Spleen (tissue), 11 donors: ENCODE measurements around the gene DCAF5. TPM values are rescaled to one million over a fixed set of nuclear protein-coding genes. Genes with fewer than 3 reads are reported as not detected.
A peak's percentile ranks its signal among the peaks of the same experiment; 100 is the strongest.

Source experiments
- DNase-seq: peaks from one replicate; pipeline ENCODE4 v3.0.0-alpha.2; 2020
- H3K27ac ChIP-seq, 8 donors: fragments of 200-600 bp; sonication (generic) in 7 of 8; 1 replicate in 4 of 8; 2 replicates in 4 of 8; pipeline versions ENCODE4 v1.5.0 to v1.8.0; 2016 to 2021; ENCODE audit warnings: inconsistent platforms in 4 of 8, mild to moderate bottlenecking in 4 of 8, moderate library complexity in 1 of 8
- H3K27me3 ChIP-seq, 7 donors: fragments of 200-600 bp; sonication (generic) in 6 of 7; replicated peaks in 1 of 7; 1 replicate in 4 of 7; 2 replicates in 3 of 7; pipeline versions ENCODE4 v1.5.0 to v1.8.0; 2016 to 2021; ENCODE audit warnings: inconsistent platforms in 3 of 7, mild to moderate bottlenecking in 1 of 7
- H3K36me3 ChIP-seq, 6 donors: fragments of 200-600 bp; sonication (generic) in 5 of 6; 1 replicate in 4 of 6; 2 replicates in 2 of 6; pipeline versions ENCODE4 v1.5.0 to v1.8.0; 2016 to 2021; ENCODE audit warnings: inconsistent platforms in 2 of 6
- H3K4me1 ChIP-seq, 6 donors: fragments of 200-600 bp; sonication (generic) in 5 of 6; 1 replicate in 3 of 6; 2 replicates in 3 of 6; pipeline versions ENCODE4 v1.5.0 to v1.8.0; 2016 to 2021; ENCODE audit warnings: inconsistent platforms in 3 of 6
- H3K4me3 ChIP-seq, 8 donors: fragments of 200-600 bp; sonication (generic) in 7 of 8; 1 replicate in 4 of 8; 2 replicates in 4 of 8; pipeline versions ENCODE4 v1.5.0 to v1.8.0; 2016 to 2021; ENCODE audit warnings: inconsistent platforms in 4 of 8, mild to moderate bottlenecking in 4 of 8, moderate library complexity in 2 of 8
- H3K9me3 ChIP-seq, 8 donors: fragments of 200-600 bp; sonication (generic) in 7 of 8; 1 replicate in 4 of 8; 2 replicates in 4 of 8; pipeline versions ENCODE4 v1.5.0 to v1.8.0; 2016 to 2021; ENCODE audit warnings: inconsistent platforms in 4 of 8
- POLR2A ChIP-seq, 3 donors: fragments of 450-650 bp; IDR thresholded peaks; one replicate each; pipeline ENCODE4 v1.5.1; 2017; ENCODE audit warnings: antibody characterized with exemption in 3 of 3, mild to moderate bottlenecking in 1 of 3
- POLR2AphosphoS5 ChIP-seq, 3 donors: sonication (generic); formaldehyde crosslinking; IDR thresholded peaks; one replicate each; pipeline ENCODE4 v1.5.1; 2017; ENCODE audit warnings: antibody characterized with exemption in 3 of 3
- WGBS, 5 donors: extraction: QIAGEN DNeasy Blood & Tissue Kit in 3 of 5; methylation state at CpG; one replicate each; pipeline versions ENCODE4 v1.1.5 to v1.1.7; 2013 to 2018; 5-methylcytosine and 5-hydroxymethylcytosine counted together
- intact Hi-C: fragments of 100-400 bp; cut with DNase I; formaldehyde crosslinking; loops from one replicate; pipeline ENCODE4 v1.15.0; 2023; ENCODE audit warnings: low total_unique reads
- polyA plus RNA-seq, 3 donors: library from polyadenylated mRNA; stranded (reverse); fragments of 200-250 nt; gene quantifications; one replicate each; pipeline ENCODE4 v1.2.1, GENCODE V29; 2013
- total RNA-seq, 7 donors: library from RNA; depleted of rRNA in 3 of 7; stranded (reverse); fragments of >200 nt in 3 of 7; fragmentation: NEBNext Ultra II Directional in 4 of 7; extraction: Animal tissue kit (Norgen Biotek cat#: 25700) in 4 of 7; gene quantifications; one replicate each; pipeline versions ENCODE4 v1.1.0 to v1.2.1, GENCODE V29; 2016 to 2021
- TF ChIP-seq, protein P1 (sequence below), 11 experiments: fragments of 200-600 bp in 7 of 11; fragments of 450-650 bp in 4 of 11; sonication (generic) in 4 of 11; IDR thresholded peaks in 8 of 11; conservative IDR thresholded peaks in 3 of 11; 1 replicate in 7 of 11; 2 replicates in 4 of 11; pipeline versions ENCODE4 v1.4.0 to v1.8.0; 2016 to 2021; ENCODE audit warnings: antibody characterized with exemption in 11 of 11, inconsistent platforms in 4 of 11, mild to moderate bottlenecking in 1 of 11
- donor health status: healthy with polysubstance abuse.
- donor health status: DM: no; HTN: no; CAD: no; lungs with moderate emphysema.
- donor health status: DM: no; HTN: no; CAD: no.
- donor health status: Bipolar disorder and iron deficiency.
- donor health status: healthy.
- donor health status: DM: no; HTN: no; CAD: no.
- donor health status: DM: yes; HTN: yes; CAD: no.

DCAF5 gene
- total and polyA plus RNA-seq, 10 donors, result 10.3 to 60.6 (median 44.1) TPM

DNA sequence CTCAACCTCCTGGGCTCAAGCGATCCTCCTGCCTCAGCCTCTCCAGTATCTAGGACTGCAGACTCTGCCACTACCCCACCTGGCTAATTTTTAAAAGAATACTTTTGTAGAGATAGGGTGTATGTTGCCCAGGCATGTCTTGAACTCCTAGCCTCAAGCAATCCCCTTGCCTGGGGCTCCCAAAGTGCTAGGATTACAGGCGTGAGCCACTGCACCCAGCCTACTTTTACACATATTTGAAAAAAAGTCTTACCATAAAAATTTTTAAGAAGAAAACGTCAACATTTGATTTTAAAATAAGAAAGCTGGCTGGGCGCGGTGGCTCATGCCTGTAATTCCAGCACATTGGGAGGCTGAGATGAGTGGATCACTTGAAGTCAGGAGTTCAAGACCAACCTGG, 46.5 kb downstream of the DCAF5 start:
- no peak overlapping the region for H3K4me3 ChIP-seq
- DNase-seq, result no peak
- no peaks in the 10 kb centered on the region for H3K27me3 ChIP-seq
- no peaks in the 10 kb centered on the region for H3K9me3 ChIP-seq
- WGBS, 5 donors, result 92 to 98% (median 95%) methylated on average over 5 of the region's 5 CpGs
- no peak for TF ChIP-seq POLR2AphosphoS5 (IDR thresholded peaks at IDR 0.05)
- TF ChIP-seq, protein P1, sequence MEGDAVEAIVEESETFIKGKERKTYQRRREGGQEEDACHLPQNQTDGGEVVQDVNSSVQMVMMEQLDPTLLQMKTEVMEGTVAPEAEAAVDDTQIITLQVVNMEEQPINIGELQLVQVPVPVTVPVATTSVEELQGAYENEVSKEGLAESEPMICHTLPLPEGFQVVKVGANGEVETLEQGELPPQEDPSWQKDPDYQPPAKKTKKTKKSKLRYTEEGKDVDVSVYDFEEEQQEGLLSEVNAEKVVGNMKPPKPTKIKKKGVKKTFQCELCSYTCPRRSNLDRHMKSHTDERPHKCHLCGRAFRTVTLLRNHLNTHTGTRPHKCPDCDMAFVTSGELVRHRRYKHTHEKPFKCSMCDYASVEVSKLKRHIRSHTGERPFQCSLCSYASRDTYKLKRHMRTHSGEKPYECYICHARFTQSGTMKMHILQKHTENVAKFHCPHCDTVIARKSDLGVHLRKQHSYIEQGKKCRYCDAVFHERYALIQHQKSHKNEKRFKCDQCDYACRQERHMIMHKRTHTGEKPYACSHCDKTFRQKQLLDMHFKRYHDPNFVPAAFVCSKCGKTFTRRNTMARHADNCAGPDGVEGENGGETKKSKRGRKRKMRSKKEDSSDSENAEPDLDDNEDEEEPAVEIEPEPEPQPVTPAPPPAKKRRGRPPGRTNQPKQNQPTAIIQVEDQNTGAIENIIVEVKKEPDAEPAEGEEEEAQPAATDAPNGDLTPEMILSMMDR (IDR thresholded peaks at IDR 0.05 in 8 of 11, conservative IDR thresholded peaks at IDR 0.05 in 3 of 11), result no peak
- TF ChIP-seq POLR2A (IDR thresholded peaks at IDR 0.05), result no peak
- H3K4me1 ChIP-seq, result peaks cover 0 to 7% (median 2%) of the 10 kb centered on the region in 6 donors
- intact Hi-C loops, result loop anchor here (5.0 kb wide), 1 partner anchor 194 kb away; no protein-coding TSS in a partner anchor
- peaks cover 0 to 93% (median 35%) of the 10 kb centered on the region in 6 donors for H3K36me3 ChIP-seq
- no peak overlapping the region for H3K27ac ChIP-seq

DNA sequence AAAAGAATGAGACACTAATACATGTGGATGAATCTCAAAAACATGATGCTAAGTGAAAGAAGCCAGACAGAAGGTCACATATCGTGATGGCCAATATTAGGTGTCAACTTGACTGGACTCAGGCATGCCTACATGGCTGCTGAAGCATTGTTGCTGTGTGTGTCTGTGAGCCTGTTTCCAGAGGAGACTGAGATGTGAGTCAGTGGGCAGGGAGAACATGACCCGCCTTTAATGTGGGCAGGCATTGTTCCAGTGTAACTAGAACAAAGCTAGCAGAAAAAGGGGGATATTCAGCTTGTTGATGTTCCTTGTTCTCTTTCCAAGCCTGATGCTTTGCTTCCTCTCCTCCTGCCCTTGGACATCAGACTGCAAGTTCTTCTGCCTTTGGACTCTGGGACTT, 47.6 kb downstream of the DCAF5 start:
- Histone ChIP-seq H3K4me1 (peaks cover 0 to 14% (median 9%) of the 10 kb centered on the region in 6 donors), H3K27me3 (no peaks in the 10 kb centered on the region), H3K27ac (no peak overlapping the region), H3K36me3 (peaks cover 0 to 89% (median 30%) of the 10 kb centered on the region in 6 donors), H3K4me3 (no peak overlapping the region), H3K9me3 (no peaks in the 10 kb centered on the region)
- no peak for DNase-seq
- TF ChIP-seq POLR2AphosphoS5 (IDR thresholded peaks at IDR 0.05), result no peak
- no peak for TF ChIP-seq POLR2A (IDR thresholded peaks at IDR 0.05)
- TF ChIP-seq, protein P1 (IDR thresholded peaks at IDR 0.05 in 8 of 11, conservative IDR thresholded peaks at IDR 0.05 in 3 of 11), result no peak
- 95 to 100% (median 96%) methylated on average over 2 of the region's 2 CpGs for WGBS, 5 donors
- intact Hi-C loops, result loop anchor here (5.0 kb wide), 1 partner anchor 193 kb away; no protein-coding TSS in a partner anchor

DNA sequence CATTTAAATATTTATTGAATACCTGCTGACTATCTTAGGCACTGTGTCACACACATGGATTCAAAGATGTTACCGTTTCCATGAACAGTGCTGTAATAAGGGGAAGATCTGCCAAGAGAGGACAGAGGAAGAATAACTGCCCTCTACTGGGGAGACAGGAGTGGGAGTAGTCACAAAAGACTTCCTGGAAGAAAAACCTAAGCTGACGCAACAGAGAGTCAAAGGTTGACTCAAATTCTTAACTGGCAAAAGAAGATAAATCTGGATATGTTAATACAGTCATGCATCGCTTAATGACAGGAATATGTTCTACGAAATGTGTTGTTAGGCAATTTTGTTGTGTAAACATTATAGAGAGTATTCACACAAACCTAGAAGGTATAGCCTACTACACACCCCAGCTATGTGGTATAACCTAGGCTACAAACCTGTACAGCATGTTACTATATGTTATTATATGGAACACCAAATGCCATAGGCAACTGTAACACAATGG, 51.5 kb downstream of the DCAF5 start:
- peak overlapping the region in 5 of 8 donors; percentile 1 to 49 (median 19) for H3K27ac ChIP-seq
- no peaks in the 10 kb centered on the region for H3K27me3 ChIP-seq
- H3K36me3 ChIP-seq, result peaks cover 0 to 65% (median 18%) of the 10 kb centered on the region in 6 donors
- intact Hi-C loops, result no loop called here
- H3K9me3 ChIP-seq, result no peaks in the 10 kb centered on the region
- peaks cover 0 to 31% (median 10%) of the 10 kb centered on the region in 6 donors for H3K4me1 ChIP-seq
- no peak overlapping the region for H3K4me3 ChIP-seq
- no peak for DNase-seq
- 31 to 55% (median 38%) methylated on average over 4 of the region's 4 CpGs for WGBS, 5 donors
- TF ChIP-seq POLR2AphosphoS5 (IDR thresholded peaks at IDR 0.05) (peak in 1 of 3 donors; percentile 46), POLR2A (IDR thresholded peaks at IDR 0.05) (no peak)
- TF ChIP-seq, protein P1 (IDR thresholded peaks at IDR 0.05 in 8 of 11, conservative IDR thresholded peaks at IDR 0.05 in 3 of 11), result peak in 10 of 11 experiments; percentile 17 to 64 (median 45)

DNA sequence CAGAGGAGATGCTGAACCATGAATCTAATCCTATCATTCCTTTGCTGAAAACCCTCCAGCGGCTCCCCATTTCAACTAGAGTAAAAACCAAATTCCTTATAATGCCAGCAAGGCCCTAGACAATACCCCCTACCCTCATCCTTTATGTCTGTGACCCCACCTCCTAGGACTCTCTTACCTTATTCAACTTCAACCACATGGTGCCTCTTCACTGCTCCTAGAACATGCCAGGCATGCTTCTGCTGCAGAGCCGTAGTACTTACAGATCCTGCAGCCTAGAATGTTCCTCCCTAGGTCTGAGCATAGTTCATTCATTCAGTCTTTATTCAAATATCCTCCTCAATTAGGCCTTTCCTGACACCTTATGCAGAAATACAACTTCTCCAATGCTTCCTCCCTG, 54.9 kb downstream of the DCAF5 start:
- Histone ChIP-seq H3K27me3 (no peaks in the 10 kb centered on the region), H3K27ac (no peak overlapping the region), H3K4me1 (peaks cover 0 to 40% (median 14%) of the 10 kb centered on the region in 6 donors), H3K9me3 (no peaks in the 10 kb centered on the region), H3K36me3 (peaks cover 0 to 64% (median under 1%) of the 10 kb centered on the region in 6 donors), H3K4me3 (no peak overlapping the region)
- DNase-seq, result no peak
- WGBS, 5 donors, result 94 to 100% (median 98%) methylated on average over 2 of the region's 2 CpGs
- TF ChIP-seq POLR2AphosphoS5 (IDR thresholded peaks at IDR 0.05) (no peak), POLR2A (IDR thresholded peaks at IDR 0.05) (no peak)
- TF ChIP-seq, protein P1 (IDR thresholded peaks at IDR 0.05 in 8 of 11, conservative IDR thresholded peaks at IDR 0.05 in 3 of 11), result no peak
- intact Hi-C loops, result no loop called here
